Panc1 (cell line): ENCODE data around the gene TXNL1.

Experiments used
- CTCF ChIP-seq: fragments of 450-650 bp; IDR thresholded peaks from 2 replicates; pipeline ENCODE4 v1.5.1; 2017; ENCODE audit warnings: mild to moderate bottlenecking
- POLR2AphosphoS5 ChIP-seq: IDR thresholded peaks from 2 replicates; pipeline ENCODE4 v1.6.1; 2012; ENCODE audit warnings: mild to moderate bottlenecking, low read depth, low read length, moderate library complexity
- TF ChIP-seq, protein P1 (sequence below), 2 experiments: IDR thresholded peaks; 2 replicates each; pipeline ENCODE4 v1.6.1; 2011 to 2012; ENCODE audit warnings: low read depth in 2 of 2, control low read depth in 1 of 2, low read length in 1 of 2, mild to moderate bottlenecking in 1 of 2, moderate library complexity in 1 of 2; ENCODE audit not compliant: insufficient read depth in 1 of 2

DNA sequence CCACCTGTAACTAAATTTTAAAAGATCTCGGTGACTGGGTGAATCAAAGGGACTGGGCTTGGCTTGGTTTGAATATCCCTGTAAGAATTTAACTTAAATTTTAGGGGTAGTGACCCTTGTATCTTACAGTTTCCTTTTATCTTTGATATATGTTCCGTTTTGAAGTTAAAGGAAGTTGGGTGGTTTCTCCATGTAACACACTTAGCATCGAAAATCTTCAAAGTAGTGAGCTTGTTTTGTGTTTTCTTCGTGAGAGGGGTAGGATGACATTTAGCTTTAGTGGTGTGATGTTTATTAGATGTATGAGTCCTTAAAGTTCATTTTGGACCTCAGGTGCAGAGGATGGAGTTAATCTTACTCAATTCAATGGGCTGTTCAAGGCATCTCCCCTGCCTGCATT lies 14.4 kb upstream of the TXNL1 start:
- TF ChIP-seq CTCF (no peak), POLR2AphosphoS5 (no peak)
- TF ChIP-seq, protein P1, sequence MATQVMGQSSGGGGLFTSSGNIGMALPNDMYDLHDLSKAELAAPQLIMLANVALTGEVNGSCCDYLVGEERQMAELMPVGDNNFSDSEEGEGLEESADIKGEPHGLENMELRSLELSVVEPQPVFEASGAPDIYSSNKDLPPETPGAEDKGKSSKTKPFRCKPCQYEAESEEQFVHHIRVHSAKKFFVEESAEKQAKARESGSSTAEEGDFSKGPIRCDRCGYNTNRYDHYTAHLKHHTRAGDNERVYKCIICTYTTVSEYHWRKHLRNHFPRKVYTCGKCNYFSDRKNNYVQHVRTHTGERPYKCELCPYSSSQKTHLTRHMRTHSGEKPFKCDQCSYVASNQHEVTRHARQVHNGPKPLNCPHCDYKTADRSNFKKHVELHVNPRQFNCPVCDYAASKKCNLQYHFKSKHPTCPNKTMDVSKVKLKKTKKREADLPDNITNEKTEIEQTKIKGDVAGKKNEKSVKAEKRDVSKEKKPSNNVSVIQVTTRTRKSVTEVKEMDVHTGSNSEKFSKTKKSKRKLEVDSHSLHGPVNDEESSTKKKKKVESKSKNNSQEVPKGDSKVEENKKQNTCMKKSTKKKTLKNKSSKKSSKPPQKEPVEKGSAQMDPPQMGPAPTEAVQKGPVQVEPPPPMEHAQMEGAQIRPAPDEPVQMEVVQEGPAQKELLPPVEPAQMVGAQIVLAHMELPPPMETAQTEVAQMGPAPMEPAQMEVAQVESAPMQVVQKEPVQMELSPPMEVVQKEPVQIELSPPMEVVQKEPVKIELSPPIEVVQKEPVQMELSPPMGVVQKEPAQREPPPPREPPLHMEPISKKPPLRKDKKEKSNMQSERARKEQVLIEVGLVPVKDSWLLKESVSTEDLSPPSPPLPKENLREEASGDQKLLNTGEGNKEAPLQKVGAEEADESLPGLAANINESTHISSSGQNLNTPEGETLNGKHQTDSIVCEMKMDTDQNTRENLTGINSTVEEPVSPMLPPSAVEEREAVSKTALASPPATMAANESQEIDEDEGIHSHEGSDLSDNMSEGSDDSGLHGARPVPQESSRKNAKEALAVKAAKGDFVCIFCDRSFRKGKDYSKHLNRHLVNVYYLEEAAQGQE (IDR thresholded peaks at IDR 0.05; ENCODE audit: insufficient read depth in 1 of 2, low read depth in 2 of 2, low read length in 1 of 2) = no peak
